Neural progenitor cell (in vitro differentiated cells): ENCODE measurements around the gene GGTLC1. TPM values are rescaled to one million over a fixed set of nuclear protein-coding genes. Genes with fewer than 3 reads are reported as not detected.
A peak's percentile ranks its signal among the peaks of the same experiment; 100 is the strongest.

Experiments used
- DNase-seq: peaks from one replicate; pipeline ENCODE4 v3.0.0-alpha.2; 2016; ENCODE audit warnings: low spot score
- H2AFZ ChIP-seq: fragments of 200-600 bp; sonication (generic); replicated peaks from 2 replicates; pipeline ENCODE4 v1.6.1; 2016; ENCODE audit warnings: antibody characterized with exemption
- H3F3A ChIP-seq: fragments of 200-600 bp; sonication (generic); 2 replicates; pipeline ENCODE4 v1.6.1; 2016; ENCODE audit warnings: antibody characterized with exemption, low read depth
- H3K27ac ChIP-seq: fragments of 200-600 bp; sonication (generic); 2 replicates; pipeline ENCODE4 v1.5.1; 2016; ENCODE audit warnings: mild to moderate bottlenecking
- H3K27me3 ChIP-seq: fragments of 200-600 bp; sonication (generic); 2 replicates; pipeline ENCODE4 v1.6.1; 2016; ENCODE audit warnings: mild to moderate bottlenecking, moderate library complexity
- H3K36me3 ChIP-seq: fragments of 200-600 bp; sonication (generic); 2 replicates; pipeline ENCODE4 v1.5.1; 2016
- H3K4me1 ChIP-seq: fragments of 200-600 bp; sonication (generic); 2 replicates; pipeline ENCODE4 v1.6.1; 2016; ENCODE audit warnings: mixed run types
- H3K4me2 ChIP-seq: fragments of 200-600 bp; sonication (generic); 2 replicates; pipeline ENCODE4 v1.6.1; 2016
- H3K4me3 ChIP-seq: fragments of 200-600 bp; sonication (generic); 2 replicates; pipeline ENCODE4 v1.5.1; 2016
- H3K79me2 ChIP-seq: fragments of 200-600 bp; sonication (generic); 2 replicates; pipeline ENCODE4 v1.6.1; 2016; ENCODE audit warnings: low read depth
- H3K9ac ChIP-seq: fragments of 200-600 bp; sonication (generic); 2 replicates; pipeline ENCODE4 v1.6.1; 2016
- H3K9me3 ChIP-seq: fragments of 200-600 bp; sonication (generic); 2 replicates; pipeline ENCODE4 v1.5.1; 2016; ENCODE audit warnings: low read depth
- H4K20me1 ChIP-seq: fragments of 200-600 bp; sonication (generic); 2 replicates; pipeline ENCODE4 v1.6.1; 2016; ENCODE audit warnings: low read depth
- H3K27ac Mint-ChIP-seq: 3 replicates; pipeline ENCODE4 v1.8.0; 2021; ENCODE audit warnings: mixed read lengths
- H3K27me3 Mint-ChIP-seq: 2 replicates; pipeline ENCODE4 v1.8.0; 2022; ENCODE audit warnings: low read depth, mild to moderate bottlenecking, inconsistent platforms, moderate library complexity, mixed read lengths; ENCODE audit not compliant: insufficient read depth
- H3K36me3 Mint-ChIP-seq: 3 replicates; pipeline ENCODE4 v1.8.0; 2021; ENCODE audit warnings: mixed read lengths
- H3K4me1 Mint-ChIP-seq: 3 replicates; pipeline ENCODE4 v1.8.0; 2021; ENCODE audit warnings: mixed read lengths
- H3K4me3 Mint-ChIP-seq: 3 replicates; pipeline ENCODE4 v1.8.0; 2021; ENCODE audit warnings: mild to moderate bottlenecking, moderate library complexity, mixed read lengths
- H3K9me3 Mint-ChIP-seq: 3 replicates; pipeline ENCODE4 v1.8.0; 2020; ENCODE audit warnings: mixed read lengths
- EZH2 ChIP-seq: fragments of 200-600 bp; sonication (generic); IDR thresholded peaks from 2 replicates; pipeline ENCODE4 v1.6.1; 2017; ENCODE audit warnings: antibody characterized with exemption, mild to moderate bottlenecking, moderate library complexity
- EZH2phosphoT487 ChIP-seq: fragments of 200-600 bp; sonication (generic); IDR thresholded peaks from 2 replicates; pipeline ENCODE4 v1.6.1; 2017; ENCODE audit warnings: antibody characterized with exemption
- small RNA-seq: library from RNA; depleted of rRNA; stranded (forward); fragments of <200 nt; gene quantifications from one replicate; pipeline ENCODE3, GENCODE V24; 2015
- total RNA-seq: library from RNA; depleted of rRNA; stranded (reverse); fragments of >200 nt; gene quantifications from 2 replicates; pipeline ENCODE4 v1.2.3, GENCODE V29; 2015; ENCODE audit warnings: low replicate concordance
- TF ChIP-seq, protein P1 (sequence below): fragments of 200-600 bp; sonication (generic); IDR thresholded peaks from 2 replicates; pipeline ENCODE4 v1.5.1; 2017; ENCODE audit warnings: antibody characterized with exemption, mild to moderate bottlenecking

Gene GGTLC1
- total RNA-seq, 1 donor from 2014 or later: not detected

DNA sequence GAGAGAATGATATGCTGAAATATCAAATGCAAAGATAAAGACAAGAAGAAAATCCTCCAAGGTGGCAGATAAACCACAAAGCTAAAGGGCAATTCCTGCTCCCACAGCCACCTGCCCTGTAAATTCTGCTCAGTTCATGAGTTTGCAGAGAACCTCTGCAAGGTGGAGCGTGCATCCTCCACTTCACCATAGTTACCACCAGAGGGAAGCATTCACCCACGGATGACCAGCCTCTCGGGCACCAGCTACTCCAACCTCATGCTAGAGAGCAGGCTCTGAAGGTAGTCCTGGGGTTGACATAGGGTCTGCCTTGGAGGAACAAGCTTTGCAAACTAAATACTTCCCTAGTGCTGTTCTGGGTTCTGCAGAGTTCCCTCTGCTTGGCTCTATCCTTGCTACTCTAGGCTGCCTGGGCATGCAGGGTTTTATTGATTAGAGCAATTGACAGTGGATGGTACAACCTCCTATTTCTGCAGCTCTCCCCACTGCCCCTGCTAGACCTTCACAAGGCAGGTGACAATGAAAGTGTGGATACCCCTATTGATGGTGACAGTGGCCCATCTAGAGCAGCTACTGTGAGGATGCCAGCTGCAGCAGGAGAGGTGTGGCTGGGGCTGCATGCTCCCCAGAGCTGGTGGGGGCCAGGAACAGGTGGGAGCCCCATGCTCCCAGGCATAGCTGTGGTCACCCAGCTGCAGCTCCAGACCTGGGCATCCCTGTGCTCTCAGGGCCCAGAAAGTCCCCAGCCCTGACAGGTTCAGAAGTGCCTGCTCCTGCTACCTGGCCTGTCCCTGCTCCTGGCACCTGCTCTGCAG is 51.1 kb downstream of the GGTLC1 start:
- H3K27me3 ChIP-seq: no peaks in the 10 kb centered on the region
- no peaks in the 10 kb centered on the region for H4K20me1 ChIP-seq
- no peak overlapping the region for H3K4me2 ChIP-seq
- no peak overlapping the region for H3K27ac Mint-ChIP-seq
- no peak overlapping the region for H3K27ac ChIP-seq
- no peaks in the 10 kb centered on the region for H3K4me1 Mint-ChIP-seq
- H3K4me3 ChIP-seq: no peak overlapping the region
- H3F3A ChIP-seq: no peaks in the 10 kb centered on the region
- no peaks in the 10 kb centered on the region for H3K9me3 ChIP-seq
- H3K4me1 ChIP-seq: no peaks in the 10 kb centered on the region
- DNase-seq: peak; percentile 76
- H3K36me3 ChIP-seq: no peaks in the 10 kb centered on the region
- no peaks in the 10 kb centered on the region for H3K36me3 Mint-ChIP-seq
- no peak overlapping the region for H3K9ac ChIP-seq
- H3K4me3 Mint-ChIP-seq: no peak overlapping the region
- no peaks in the 10 kb centered on the region for H3K9me3 Mint-ChIP-seq
- no peak overlapping the region for H2AFZ ChIP-seq
- no peak for TF ChIP-seq EZH2phosphoT487
- TF ChIP-seq, protein P1, sequence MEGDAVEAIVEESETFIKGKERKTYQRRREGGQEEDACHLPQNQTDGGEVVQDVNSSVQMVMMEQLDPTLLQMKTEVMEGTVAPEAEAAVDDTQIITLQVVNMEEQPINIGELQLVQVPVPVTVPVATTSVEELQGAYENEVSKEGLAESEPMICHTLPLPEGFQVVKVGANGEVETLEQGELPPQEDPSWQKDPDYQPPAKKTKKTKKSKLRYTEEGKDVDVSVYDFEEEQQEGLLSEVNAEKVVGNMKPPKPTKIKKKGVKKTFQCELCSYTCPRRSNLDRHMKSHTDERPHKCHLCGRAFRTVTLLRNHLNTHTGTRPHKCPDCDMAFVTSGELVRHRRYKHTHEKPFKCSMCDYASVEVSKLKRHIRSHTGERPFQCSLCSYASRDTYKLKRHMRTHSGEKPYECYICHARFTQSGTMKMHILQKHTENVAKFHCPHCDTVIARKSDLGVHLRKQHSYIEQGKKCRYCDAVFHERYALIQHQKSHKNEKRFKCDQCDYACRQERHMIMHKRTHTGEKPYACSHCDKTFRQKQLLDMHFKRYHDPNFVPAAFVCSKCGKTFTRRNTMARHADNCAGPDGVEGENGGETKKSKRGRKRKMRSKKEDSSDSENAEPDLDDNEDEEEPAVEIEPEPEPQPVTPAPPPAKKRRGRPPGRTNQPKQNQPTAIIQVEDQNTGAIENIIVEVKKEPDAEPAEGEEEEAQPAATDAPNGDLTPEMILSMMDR: peak; percentile 80
- no peak for TF ChIP-seq EZH2
- H3K27me3 Mint-ChIP-seq: peaks cover 5% of the 10 kb centered on the region
- no peaks in the 10 kb centered on the region for H3K79me2 ChIP-seq

Small RNA genes lying within 50 kb of the gene (small RNA-seq; reads per million reads assigned to genes)
- gene AL133466.1: not detected

Other genes with a start within 250 kb of the GGTLC1 start
- gene CST1, start 237.8 kb downstream of the GGTLC1 start, total RNA-seq: not detected in 2 replicates
- gene CST2, start 162.1 kb downstream of the GGTLC1 start, total RNA-seq: not detected in 2 replicates
- gene CST5, start 109.0 kb downstream of the GGTLC1 start, total RNA-seq: not detected in 2 replicates